GM19240 (cell line): ENCODE measurements around the gene ZMYM5.
"Not testable (repeated sequence)": the region's sequence is repeated elsewhere in the genome, so short reads cannot be mapped to it uniquely, and the experiment has no call there.

Experiments used
- DNase-seq: peaks from one replicate; pipeline ENCODE4 v3.0.0; 2011; ENCODE audit warnings: low spot score; ENCODE audit not compliant: insufficient read length

The ZMYM5 gene

GRCh38 chr13:19863323-19864023 is at the start of gene ZMYM5:
Gene ZMYM5, minus strand, starts transcription at chr13:19863649. Its CDS starts 11,469 bp downstream, at chr13:19852180.
- peak; percentile 86 for DNase-seq

GRCh38 chr13:19910336-19911072 is 47.1 kb upstream of the ZMYM5 start:
- no peak for DNase-seq

- DNase-seq, result no peak
These were observed 45.0 kb upstream of the ZMYM5 start for GRCh38 chr13:19908350-19908986.

GRCh38 chr13:19905487-19906195 is 42.2 kb upstream of the ZMYM5 start:
- DNase-seq, result not testable (repeated sequence)

GRCh38 chr13:19890030-19890429 is 26.6 kb upstream of the ZMYM5 start:
- DNase-seq, result no peak

GRCh38 chr13:19888799-19889198 is 25.4 kb upstream of the ZMYM5 start:
- no peak for DNase-seq

- no peak for DNase-seq
These were observed 18.8 kb upstream of the ZMYM5 start for GRCh38 chr13:19882231-19882630.

- no peak for DNase-seq
These were observed 18.2 kb upstream of the ZMYM5 start for GRCh38 chr13:19881641-19882040.

GRCh38 chr13:19864746-19865309 is 1.4 kb upstream of the ZMYM5 start:
- no peak for DNase-seq

- no peak for DNase-seq
These were observed 736 bp upstream of the ZMYM5 start for GRCh38 chr13:19864024-19864745.

GRCh38 chr13:19862481-19863313 is 752 bp downstream of the ZMYM5 start:
- peak; percentile 10 for DNase-seq

- no peak for DNase-seq
These were observed 1.7 kb downstream of the ZMYM5 start for GRCh38 chr13:19861762-19862161.

- DNase-seq, result no peak
These were observed 2.4 kb downstream of the ZMYM5 start for GRCh38 chr13:19860884-19861655.

- not testable (repeated sequence) for DNase-seq
These were observed 5.8 kb downstream of the ZMYM5 start for GRCh38 chr13:19857637-19858036.

- DNase-seq, result no peak
These were observed 10.7 kb downstream of the ZMYM5 start for GRCh38 chr13:19852766-19853165.

- DNase-seq, result no peak
These were observed 17.7 kb downstream of the ZMYM5 start for GRCh38 chr13:19845758-19846157.

GRCh38 chr13:19838865-19839275 is 24.6 kb downstream of the ZMYM5 start:
- no peak for DNase-seq

GRCh38 chr13:19836472-19836871 is 27.0 kb downstream of the ZMYM5 start:
- DNase-seq, result no peak

GRCh38 chr13:19834704-19835103 is 28.7 kb downstream of the ZMYM5 start:
- no peak for DNase-seq
